Kidney capillary endothelial cell (primary cell): ENCODE measurements around the gene HDAC4.

Experiments
- DNase-seq: peaks from one replicate; pipeline ENCODE4 v3.0.0-alpha.2; 2018; ENCODE audit warnings: low spot score

Gene HDAC4

GRCh38 chr2:239326831-239327535, 73.8 kb downstream of the HDAC4 start:
- no peak for DNase-seq

GRCh38 chr2:239324456-239324855, 76.4 kb downstream of the HDAC4 start:
- no peak for DNase-seq

GRCh38 chr2:239323447-239323846, 77.4 kb downstream of the HDAC4 start:
- no peak for DNase-seq

- DNase-seq: no peak
Observed at GRCh38 chr2:239322416-239323086, 78.3 kb downstream of the HDAC4 start.

- DNase-seq: no peak
Observed at GRCh38 chr2:239321596-239322415, 79.0 kb downstream of the HDAC4 start.

GRCh38 chr2:239318790-239319661, 81.8 kb downstream of the HDAC4 start:
- peak; percentile 62 for DNase-seq

GRCh38 chr2:239318151-239318611, 82.6 kb downstream of the HDAC4 start:
- DNase-seq: no peak

- no peak for DNase-seq
Observed at GRCh38 chr2:239316562-239317465, 84.0 kb downstream of the HDAC4 start.

GRCh38 chr2:239315308-239315707, 85.5 kb downstream of the HDAC4 start:
- DNase-seq: no peak

- DNase-seq: no peak
Observed at GRCh38 chr2:239313776-239314175, 87.0 kb downstream of the HDAC4 start.

- no peak for DNase-seq
Observed at GRCh38 chr2:239312741-239313667, 87.8 kb downstream of the HDAC4 start.

GRCh38 chr2:239312081-239312511, 88.7 kb downstream of the HDAC4 start:
- no peak for DNase-seq

GRCh38 chr2:239311132-239312040, 89.4 kb downstream of the HDAC4 start:
- no peak for DNase-seq

GRCh38 chr2:239310401-239311061, 90.3 kb downstream of the HDAC4 start:
- no peak for DNase-seq

- DNase-seq: no peak
Observed at GRCh38 chr2:239309398-239310245, 91.2 kb downstream of the HDAC4 start.

- no peak for DNase-seq
Observed at GRCh38 chr2:239308661-239309397, 92.0 kb downstream of the HDAC4 start.
